HPDE6-E6E7 (cell line): ENCODE results near the gene UBR3.
"Not testable (repeated sequence)": the region's sequence is repeated elsewhere in the genome, so short reads cannot be mapped to it uniquely, and the experiment has no call there.

ENCODE experiments used
- DNase-seq: peaks from one replicate; pipeline ENCODE4 v3.0.0; 2011; ENCODE audit warnings: missing footprints; ENCODE audit errors: extremely low spot score

Gene UBR3

DNA sequence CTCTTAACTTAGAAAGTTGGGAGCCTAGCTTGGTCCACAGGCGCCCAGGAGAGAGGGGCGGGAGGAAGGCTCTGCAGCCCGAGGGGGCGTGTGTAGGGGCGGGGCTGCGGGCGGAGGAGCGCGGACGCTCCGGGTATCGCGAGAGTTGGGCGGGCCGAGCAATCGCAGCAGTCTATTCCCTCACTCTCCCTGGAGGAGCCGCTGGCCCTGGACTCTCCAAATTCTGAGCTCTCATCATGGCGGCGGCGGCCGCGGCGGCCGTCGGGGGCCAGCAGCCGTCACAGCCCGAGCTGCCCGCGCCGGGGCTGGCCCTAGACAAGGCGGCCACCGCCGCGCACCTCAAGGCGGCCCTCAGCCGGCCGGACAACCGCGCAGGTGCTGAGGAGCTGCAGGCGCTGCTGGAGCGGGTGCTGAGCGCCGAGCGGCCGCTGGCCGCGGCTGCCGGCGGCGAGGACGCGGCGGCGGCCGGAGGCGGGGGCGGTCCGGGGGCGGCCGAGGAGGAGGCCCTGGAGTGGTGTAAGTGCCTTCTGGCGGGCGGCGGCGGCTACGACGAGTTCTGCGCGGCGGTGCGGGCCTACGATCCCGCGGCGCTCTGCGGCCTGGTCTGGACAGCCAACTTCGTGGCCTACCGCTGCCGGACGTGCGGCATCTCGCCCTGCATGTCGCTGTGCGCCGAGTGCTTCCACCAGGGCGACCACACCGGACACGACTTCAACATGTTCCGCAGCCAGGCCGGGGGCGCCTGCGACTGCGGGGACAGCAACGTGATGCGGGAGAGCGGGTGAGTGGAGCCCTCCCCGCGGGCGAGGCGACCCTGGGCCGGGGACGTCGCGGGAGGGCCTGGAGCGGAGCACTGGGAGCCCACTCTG lies at the start of gene UBR3:
Gene UBR3, plus strand, starts transcription at position 183 of the 869 bp plus-strand sequence. Its CDS starts 54 bp downstream, at position 237.
- peak; percentile 96 for DNase-seq

- DNase-seq = no peak
Observed at GRCh38 chr2:169778446-169778845, 48.8 kb upstream of the UBR3 start.

DNA sequence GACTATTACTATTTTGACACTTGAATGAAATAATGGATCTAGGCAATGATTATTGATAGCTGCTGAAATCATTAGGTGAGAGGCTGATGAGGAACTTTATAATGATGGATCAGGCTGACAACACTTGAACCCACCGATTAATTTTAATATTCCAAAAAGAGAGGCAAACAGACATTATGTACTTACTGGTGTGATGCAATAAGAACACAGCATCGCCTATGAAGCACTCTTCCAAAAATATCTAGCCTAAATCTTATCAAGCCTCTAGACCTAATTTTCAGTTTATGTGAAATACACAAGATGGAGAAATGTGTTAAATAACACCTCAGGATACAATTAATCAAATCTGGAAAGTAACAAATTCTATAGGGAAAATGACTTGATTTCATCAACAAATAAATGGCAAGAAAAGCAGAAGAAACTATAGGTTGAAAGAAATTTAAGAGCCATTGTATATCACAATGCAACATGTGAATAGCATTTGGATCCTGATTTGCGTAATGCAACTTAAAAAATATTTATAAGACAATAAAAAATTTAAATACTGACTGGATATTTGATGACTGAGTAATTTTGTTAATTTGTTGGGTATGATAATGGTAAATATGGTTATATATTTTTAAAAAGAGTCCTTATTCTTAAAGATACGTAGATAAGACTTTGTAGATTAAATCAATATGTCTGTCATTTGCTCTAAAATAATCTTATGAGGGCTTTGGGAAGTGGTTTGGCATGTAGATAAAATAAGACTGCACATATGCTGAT lies 45.8 kb upstream of the UBR3 start:
- no peak for DNase-seq

DNA sequence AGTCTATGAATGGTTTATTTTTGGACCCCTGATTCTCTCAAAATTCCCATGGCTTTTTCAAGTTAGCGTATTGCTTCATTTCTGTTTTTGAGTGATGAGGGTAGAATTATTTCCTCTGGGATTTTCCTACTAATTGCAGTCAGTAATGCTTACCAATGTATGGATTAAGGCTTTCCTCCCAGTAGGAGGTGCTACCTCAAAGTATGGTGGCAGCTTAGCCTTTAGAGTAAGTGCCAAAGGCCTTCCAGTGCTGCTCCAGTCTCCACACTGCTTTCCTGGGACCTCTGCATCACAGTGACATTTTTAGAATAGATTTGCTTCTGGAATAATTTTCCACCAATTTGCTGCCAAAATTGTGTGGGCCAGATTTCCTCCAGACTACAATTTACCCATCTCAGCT lies 44.7 kb upstream of the UBR3 start:
- no peak for DNase-seq

DNA sequence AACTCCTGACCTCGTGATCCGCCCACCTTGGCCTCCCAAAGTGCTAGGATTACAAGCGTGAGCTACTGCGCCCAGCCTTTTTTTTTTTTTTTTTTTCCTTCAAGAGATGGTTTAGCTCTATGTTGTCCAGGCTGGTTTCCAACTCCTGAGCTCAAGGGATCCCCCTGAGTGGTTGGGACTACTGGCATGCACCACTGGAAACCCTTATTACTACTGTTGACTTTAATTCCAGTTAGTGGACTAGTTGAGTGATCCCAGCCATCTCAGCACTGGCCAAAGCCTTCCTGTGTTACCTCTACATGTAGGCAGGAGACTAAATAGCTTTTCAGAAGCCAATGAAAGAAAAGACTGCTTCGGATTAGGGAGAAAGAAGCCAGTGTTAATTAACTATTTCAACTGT lies 36.7 kb upstream of the UBR3 start:
- no peak for DNase-seq

- DNase-seq = no peak
Observed at GRCh38 chr2:169795181-169795580, 32.1 kb upstream of the UBR3 start.

GRCh38 chr2:169796441-169796840 lies 30.8 kb upstream of the UBR3 start:
- no peak for DNase-seq

GRCh38 chr2:169797601-169798000 lies 29.7 kb upstream of the UBR3 start:
- no peak for DNase-seq

GRCh38 chr2:169798397-169798717 lies 28.9 kb upstream of the UBR3 start:
- no peak for DNase-seq

- DNase-seq = peak; percentile 93
Observed at GRCh38 chr2:169798718-169799592, 28.3 kb upstream of the UBR3 start, which contains the start of gene SSB. SSB (plus strand) TSS chr2:169798871; CDS start chr2:169800961, 2,090 bp downstream.

- DNase-seq = no peak
Observed at GRCh38 chr2:169803480-169803879, 23.8 kb upstream of the UBR3 start.

DNA sequence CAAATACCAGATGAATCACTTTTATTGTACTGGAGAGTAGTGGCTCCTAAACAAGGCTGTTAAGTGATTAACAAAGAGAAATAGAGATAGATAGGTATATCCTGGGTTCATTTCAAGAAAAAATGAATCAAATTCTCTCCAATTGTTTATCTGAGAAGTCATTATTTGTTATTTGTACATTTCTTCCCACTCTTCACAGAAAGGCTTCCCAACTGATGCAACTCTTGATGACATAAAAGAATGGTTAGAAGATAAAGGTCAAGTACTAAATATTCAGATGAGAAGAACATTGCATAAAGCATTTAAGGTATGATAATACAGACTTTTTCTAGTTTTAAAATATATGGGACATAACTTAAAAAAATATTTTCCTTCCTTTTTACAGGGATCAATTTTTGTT lies 20.7 kb upstream of the UBR3 start:
- no peak for DNase-seq

DNA sequence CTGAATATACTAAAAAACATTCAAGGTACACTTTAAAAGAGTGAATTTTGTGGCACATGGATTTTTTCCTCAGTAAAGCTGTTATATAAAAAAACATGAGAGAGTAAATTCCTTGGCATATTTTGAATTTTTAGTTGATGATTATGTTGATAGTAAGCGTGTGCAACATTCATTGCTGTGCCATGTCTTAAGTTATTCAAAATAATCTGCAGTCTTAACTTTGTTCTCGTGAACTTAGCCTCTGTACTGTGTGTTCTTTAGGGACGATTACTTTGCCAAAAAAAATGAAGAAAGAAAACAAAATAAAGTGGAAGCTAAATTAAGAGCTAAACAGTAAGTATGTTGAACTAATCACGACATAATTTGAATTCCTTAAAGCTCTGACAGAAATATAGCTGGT lies 19.0 kb upstream of the UBR3 start:
- DNase-seq = no peak

DNA sequence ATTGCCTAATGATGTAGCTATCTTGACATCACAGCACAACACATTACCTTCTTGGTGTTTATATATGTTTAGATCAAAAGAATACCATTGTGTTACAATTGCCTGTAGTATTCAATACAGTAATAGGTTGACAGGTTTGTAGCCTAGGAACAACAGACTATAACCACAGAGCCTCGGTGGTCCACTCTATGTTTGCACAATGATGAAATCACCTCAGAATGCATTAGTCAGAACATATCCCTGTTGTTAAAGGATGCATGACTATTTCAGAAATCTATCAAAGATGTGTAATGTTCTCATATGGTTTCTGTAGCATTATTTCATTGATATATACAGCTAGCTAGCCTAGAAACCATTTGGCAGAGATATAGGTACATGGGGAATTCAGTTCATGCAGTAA lies 11.4 kb upstream of the UBR3 start:
- no peak for DNase-seq

- DNase-seq = not testable (repeated sequence)
Observed at GRCh38 chr2:169816961-169817360, 10.3 kb upstream of the UBR3 start.

DNA sequence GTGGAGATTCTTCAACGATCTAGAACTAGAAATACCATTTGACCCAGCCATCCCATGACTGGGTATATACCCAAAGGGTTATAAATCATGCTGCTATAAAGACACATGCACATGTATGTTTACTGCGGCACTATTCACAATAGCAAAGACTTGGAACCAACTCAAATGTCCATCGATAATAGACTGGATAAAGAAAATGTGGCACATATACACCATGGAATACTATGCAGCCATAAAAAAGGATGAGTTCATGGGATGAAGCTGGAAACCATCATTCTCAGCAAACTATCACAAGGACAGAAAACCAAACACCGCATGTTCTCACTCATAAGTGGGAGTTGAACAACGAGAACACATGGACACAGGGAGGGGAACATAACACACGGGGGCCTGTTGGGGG lies 9.9 kb upstream of the UBR3 start:
- not testable (repeated sequence) for DNase-seq

- no peak for DNase-seq
Observed at GRCh38 chr2:169818241-169818640, 9.0 kb upstream of the UBR3 start.

DNA sequence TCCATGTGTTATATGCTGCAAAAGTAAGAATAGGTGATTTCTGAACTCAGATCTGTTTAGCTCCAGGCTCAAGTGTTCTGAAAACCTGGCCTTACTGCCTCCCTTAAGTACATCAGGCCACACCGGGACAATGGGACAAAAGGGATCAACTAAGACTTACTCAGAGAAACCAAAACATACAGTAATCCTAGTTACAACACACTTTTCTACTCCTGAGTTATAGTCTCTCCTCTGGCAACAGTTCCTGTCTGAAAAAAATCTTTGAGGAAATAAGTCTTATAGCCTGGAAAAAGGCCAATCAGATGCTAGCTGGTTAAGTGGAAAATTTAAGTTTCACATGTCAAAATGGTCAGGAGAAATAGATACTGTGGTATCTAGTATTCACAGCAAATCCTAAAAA lies 8.1 kb upstream of the UBR3 start:
- DNase-seq = no peak

GRCh38 chr2:169820101-169820500 lies 7.2 kb upstream of the UBR3 start:
- DNase-seq = peak; percentile 59

- DNase-seq = no peak
Observed at GRCh38 chr2:169822036-169822435, 5.2 kb upstream of the UBR3 start.

- DNase-seq = no peak
Observed at GRCh38 chr2:169822785-169823392, 4.4 kb upstream of the UBR3 start.

DNA sequence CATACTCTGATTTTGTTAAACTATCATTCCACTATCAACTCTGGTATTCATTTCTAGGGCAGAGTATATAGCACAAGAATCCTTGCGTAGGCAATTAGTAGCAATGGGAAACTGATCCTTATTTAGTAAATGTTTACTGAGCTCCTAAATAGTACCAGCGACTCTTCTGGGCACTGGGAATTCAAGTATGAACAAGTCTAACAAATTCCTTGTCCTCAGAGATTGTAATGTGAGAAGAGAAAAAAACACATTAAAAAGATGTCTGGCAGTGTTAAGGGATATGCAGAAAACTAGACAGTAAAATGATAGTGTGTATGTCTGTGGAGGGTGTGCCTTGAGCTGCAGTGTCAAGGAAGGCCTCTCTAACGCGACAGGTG lies 3.3 kb upstream of the UBR3 start:
- no peak for DNase-seq
